Activated CD4-positive, alpha-beta T cell treated with anti-CD3 and anti-CD28 coated beads, Interleukin-2, amount 50 U/mL, for 1 hour (primary cell): ENCODE data around the gene MAMDC2.

ENCODE experiments used
- DNase-seq: peaks from one replicate; pipeline ENCODE4 v3.0.0-alpha.2; 2020

MAMDC2 gene, protein sequence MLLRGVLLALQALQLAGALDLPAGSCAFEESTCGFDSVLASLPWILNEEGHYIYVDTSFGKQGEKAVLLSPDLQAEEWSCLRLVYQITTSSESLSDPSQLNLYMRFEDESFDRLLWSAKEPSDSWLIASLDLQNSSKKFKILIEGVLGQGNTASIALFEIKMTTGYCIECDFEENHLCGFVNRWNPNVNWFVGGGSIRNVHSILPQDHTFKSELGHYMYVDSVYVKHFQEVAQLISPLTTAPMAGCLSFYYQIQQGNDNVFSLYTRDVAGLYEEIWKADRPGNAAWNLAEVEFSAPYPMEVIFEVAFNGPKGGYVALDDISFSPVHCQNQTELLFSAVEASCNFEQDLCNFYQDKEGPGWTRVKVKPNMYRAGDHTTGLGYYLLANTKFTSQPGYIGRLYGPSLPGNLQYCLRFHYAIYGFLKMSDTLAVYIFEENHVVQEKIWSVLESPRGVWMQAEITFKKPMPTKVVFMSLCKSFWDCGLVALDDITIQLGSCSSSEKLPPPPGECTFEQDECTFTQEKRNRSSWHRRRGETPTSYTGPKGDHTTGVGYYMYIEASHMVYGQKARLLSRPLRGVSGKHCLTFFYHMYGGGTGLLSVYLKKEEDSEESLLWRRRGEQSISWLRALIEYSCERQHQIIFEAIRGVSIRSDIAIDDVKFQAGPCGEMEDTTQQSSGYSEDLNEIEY

GRCh38 chr9:70043689-70044489 is at the start of gene MAMDC2:
Gene MAMDC2 (plus strand): TSS chr9:70043848. CDS start chr9:70044198, 350 bp downstream.
- DNase-seq, result no peak

DNA sequence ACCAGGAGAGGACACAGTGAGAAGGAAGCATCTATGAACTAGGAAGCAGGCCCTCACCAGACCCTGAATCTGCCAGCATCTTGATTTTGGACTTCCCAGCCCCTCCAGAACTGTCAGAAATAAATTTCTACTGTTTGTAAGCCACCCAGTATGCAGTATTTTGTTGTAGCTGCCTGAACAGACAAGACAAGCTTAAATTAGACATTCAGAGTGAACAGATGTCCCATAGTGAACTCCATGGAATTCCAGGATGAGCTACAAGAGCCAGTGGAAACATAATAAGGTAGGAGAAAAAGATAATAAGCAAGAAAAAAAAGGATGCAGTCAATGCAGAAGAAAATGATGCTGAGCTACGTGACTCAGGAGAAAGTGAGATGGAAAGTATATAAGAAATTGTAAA is 47.8 kb upstream of the MAMDC2 start:
- no peak for DNase-seq

- no peak for DNase-seq
These were observed 46.7 kb upstream of the MAMDC2 start for GRCh38 chr9:69996967-69997366.

DNA sequence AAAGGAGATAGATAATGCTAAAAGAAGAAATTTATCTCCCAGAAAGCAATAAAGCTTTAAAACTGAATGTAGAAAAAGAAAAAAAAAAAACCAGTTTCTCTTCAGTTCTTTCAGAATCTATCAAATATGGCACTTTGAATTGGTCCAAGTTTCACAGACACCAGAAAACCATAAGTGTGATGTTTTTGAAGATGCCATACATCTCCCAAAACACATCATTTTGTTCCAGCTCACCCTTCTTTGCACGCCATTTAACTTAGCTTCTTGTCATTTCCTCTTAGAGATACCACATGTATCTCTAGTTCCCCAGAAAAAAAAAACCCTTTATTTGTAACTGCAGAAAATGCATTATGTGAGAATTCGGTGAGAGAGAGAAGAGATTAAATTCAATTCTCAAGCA is 46.1 kb upstream of the MAMDC2 start:
- DNase-seq, result no peak

- DNase-seq, result no peak
These were observed 44.3 kb upstream of the MAMDC2 start for GRCh38 chr9:69999315-69999714.

DNA sequence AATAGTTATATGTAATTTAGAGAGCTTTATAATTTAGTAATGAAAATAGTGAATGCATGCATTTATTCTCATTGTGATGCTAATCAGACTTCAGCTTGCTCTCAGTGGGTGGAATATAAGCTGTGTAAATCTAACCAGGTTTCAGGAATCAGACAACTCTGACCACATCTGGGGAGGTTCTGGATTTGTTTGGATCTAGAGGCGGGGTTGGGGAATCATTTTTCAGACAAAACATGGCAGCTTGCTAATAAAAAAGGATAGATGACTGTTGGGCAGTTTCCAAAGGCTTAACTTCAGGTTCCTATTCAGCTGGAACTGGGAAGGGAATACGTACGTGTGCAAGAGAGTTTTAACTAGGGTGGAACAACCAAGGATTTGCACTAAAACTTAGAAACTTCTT is 43.2 kb upstream of the MAMDC2 start:
- no peak for DNase-seq

DNA sequence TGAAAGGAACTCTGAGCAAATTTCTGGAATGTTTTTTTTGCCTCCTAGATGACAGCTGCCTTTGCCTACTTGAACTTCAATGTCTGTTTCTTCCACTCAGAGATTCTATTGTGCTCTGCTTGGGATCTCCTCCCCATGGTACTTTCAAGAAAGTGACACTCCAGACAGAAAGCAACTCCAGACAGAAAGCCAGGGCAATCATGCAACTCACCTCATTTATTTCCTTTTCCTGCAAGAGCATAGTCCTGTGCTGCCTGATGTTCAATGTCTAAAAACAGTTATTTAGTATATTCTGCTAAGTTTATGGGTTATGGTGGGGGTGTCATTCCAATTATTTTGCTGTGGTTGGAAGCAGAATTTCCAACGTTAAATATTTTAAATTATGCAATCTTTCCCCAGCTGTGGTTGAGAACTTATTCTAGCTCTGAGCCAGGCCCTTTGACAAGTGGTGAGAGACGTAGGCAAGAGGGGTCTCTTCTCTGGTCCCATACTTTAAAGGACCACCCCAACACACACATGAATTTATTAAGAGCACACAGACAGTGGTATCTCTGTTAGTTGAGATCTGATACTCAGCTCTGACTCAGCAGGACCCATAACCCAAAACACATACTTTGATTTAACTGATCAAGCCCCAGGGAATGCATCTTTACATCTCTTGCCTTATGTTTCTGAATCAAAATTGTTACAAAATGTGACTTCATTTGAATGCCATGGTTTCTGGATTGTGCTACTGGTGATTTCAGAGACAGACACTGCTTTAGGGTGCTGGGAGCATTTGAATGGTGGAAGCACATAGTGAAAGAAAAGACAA is 39.5 kb upstream of the MAMDC2 start:
- no peak for DNase-seq

GRCh38 chr9:70006306-70006705 is 37.3 kb upstream of the MAMDC2 start:
- no peak for DNase-seq

GRCh38 chr9:70007831-70008230 is 35.8 kb upstream of the MAMDC2 start:
- no peak for DNase-seq

DNA sequence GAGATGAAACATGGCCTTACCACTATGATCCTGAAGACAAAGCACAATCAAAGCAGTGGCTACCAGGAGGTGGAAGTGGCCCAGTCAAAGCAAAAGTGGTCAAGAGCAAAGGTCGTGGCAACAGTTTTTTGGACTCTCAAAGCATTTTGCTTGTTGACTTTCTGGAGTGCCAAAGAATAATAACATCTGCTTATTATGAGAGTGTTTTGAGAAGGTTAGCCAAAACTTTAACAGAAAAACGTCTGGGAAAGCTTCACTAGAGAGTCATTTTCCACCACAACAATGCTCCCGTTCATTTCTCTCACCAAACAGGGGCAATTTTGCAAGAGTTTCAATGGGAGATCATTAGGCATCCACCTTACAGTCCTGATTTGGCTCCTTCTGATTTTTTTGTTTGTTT is 33.6 kb upstream of the MAMDC2 start:
- no peak for DNase-seq

- DNase-seq, result no peak
These were observed 32.3 kb upstream of the MAMDC2 start for GRCh38 chr9:70011366-70011765.

DNA sequence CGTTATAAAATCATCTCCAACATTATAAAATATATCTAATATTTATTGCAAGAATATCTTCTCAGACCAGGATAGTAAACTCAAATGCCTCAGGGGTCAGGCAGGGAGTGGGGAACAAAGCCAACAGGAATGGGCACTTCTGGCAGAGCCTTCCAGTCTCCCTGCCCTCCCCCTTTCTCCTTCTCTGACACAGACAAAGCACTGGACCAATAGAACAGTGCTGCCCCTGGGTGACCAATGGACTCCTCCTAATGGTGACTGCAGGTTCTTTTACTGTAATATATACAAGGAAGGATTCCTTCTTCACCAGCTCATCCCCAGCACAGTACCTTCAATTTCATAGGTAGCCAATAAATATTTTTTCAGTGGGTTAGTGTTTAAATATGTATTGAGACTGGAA is 31.1 kb upstream of the MAMDC2 start:
- DNase-seq, result no peak

DNA sequence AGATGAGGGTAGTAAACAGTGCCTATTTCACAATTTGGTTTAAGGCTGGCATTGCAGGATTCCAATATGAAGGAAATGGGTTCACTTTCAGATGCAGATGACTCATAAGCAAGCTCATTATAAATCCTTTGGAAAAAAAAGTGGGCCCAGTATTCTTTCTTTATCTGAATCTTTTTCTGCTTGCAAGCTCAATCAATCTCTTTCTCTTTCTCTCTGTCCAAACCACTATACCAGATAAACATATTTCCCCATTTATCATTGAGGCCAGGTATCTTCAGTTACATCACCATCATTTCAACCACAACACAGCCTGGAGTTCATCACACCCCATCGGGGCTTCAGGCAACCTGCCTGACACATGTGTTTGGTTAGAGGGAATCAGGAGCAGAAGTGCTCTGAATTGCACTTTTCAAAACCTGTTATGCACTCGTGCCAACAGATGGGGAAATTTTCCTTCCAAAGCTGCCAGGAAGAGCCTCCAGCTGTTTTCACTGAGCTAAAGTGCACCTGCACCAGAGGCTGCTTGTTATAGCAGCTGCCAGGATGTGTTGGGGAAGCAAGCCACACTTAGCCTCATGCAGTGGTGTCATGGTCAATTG is 30.0 kb upstream of the MAMDC2 start:
- DNase-seq, result no peak

- DNase-seq, result no peak
These were observed 28.5 kb upstream of the MAMDC2 start for GRCh38 chr9:70015099-70015498.

- DNase-seq, result no peak
These were observed 23.4 kb upstream of the MAMDC2 start for GRCh38 chr9:70020217-70020616.

DNA sequence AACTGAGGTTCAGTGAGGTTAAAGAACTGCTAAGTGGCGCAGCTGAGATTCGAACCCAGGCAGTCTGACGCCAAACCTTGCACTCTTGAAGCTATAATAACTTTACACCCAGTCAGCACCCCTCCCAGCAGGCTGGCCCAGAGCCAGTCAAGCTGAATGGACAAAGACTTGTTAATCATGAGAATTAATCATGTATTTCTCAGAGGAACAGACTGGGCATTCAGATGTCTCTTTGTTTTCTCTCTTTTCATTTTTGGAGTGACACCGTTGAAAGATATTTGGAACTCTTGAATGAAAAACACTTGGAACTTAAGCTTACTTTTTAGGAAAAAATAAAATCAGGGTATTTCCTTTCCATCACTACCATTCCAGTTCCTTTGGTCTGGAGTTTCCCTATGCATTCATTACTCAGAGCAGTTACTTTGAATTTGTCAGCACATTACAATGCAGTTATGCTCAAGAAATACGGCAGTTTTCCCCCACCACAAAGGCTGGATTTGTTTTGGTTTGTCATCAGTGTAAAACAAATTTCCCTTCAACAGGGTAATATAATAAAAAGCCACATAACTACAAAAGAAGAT is 22.6 kb upstream of the MAMDC2 start:
- no peak for DNase-seq

DNA sequence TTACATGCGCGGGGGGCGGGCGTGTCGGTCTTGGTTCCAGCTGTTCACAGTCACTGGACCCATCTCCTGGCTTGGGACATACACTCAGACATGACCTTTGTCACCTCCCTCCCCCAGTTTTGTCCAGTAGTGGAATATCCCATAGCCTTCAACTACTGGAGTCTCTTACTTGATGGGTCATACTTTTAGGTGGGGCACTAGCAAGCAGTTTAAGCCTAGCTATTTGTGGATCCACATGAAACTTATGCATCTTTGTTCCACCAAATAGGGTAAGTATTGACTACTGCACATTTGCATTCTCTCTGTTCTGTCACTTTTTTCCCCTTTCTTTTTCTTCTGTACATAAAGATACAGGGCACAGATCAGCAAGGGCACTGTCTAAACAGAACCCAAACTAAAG is 15.4 kb upstream of the MAMDC2 start:
- DNase-seq, result no peak

DNA sequence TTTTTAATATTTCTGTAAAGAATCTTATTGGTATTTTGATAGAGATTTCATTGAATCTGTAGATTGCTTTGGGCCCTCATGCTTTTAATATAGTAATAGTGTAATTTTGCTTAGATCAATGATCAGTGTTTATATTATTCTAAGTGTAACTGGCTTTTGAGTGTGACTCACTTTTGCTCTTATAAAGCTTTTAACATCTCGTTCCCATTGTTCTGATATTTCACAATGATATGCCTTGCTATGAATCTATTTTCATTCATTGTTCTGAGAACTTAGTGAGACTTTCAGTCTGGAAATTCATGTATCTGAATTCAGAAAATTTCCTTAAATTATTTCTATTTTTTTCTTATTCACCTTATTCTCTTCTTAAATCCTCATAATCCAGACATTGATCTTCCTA is 13.5 kb upstream of the MAMDC2 start:
- no peak for DNase-seq

DNA sequence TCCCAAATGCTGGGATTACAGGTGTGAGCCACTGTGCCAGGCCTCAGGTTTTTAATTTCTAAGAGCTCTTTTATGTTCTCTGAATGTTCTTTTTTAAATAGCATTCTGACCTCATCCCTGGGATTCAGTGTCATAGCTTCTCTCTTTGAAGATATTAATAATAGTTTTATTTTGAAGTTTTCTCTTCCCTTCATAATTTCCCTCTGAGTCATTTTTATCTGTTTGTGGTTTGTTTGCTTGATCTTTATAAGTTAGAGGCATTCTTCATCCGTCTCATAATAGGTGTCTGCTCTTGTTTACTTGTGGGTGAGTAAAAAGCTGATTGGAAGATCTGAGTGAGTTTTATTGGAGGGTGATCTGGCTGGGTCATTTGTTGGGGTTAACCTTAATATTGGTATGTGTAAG is 12.5 kb upstream of the MAMDC2 start:
- DNase-seq, result no peak

DNA sequence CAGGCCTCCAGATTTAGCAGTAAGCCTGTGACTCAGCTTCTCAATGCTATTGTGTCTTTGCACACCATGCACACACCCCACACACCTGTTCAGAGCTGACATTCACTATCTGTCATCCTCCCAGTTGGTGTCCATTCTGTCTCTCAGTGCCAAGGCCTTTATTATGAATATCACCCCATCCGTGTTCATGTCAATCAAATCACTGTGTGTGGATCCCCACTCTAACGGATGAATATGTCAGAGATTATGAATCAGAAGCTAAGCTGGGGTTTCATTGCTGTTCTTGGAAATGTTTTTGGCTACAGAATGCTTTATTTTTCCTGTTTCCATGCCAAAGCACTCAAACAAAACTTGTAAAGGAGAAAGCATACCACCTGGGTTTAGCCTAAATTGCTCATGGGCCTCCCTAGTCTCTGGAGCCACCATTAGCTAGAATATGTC is 9.4 kb upstream of the MAMDC2 start:
- DNase-seq, result no peak

- no peak for DNase-seq
These were observed 8.0 kb upstream of the MAMDC2 start for GRCh38 chr9:70035691-70036090.

GRCh38 chr9:70036641-70037040 is 7.0 kb upstream of the MAMDC2 start:
- no peak for DNase-seq
